Neural crest cell (in vitro differentiated cells): Measurements from ENCODE around the gene SEMA3F. TPM values are rescaled to one million over a fixed set of nuclear protein-coding genes. Genes with fewer than 3 reads are reported as not detected.

Experiments used
- DNase-seq: peaks from one replicate; pipeline ENCODE4 v3.0.0; 2021; ENCODE audit warnings: low read depth, mixed read lengths, low spot score
- H3K27ac Mint-ChIP-seq: one replicate; pipeline ENCODE4 v1.8.0; 2021; ENCODE audit warnings: mild to moderate bottlenecking, mixed read lengths; ENCODE audit not compliant: unreplicated experiment
- H3K27me3 Mint-ChIP-seq: 2 replicates; pipeline ENCODE4 v1.8.0; 2021; ENCODE audit warnings: low read depth, mild to moderate bottlenecking, mixed read lengths
- H3K36me3 Mint-ChIP-seq: 2 replicates; pipeline ENCODE4 v1.8.0; 2021; ENCODE audit warnings: low read depth, mild to moderate bottlenecking, mixed read lengths
- H3K4me1 Mint-ChIP-seq: 2 replicates; pipeline ENCODE4 v1.8.0; 2021; ENCODE audit warnings: mixed read lengths
- H3K4me3 Mint-ChIP-seq: one replicate; pipeline ENCODE4 v1.8.0; 2021; ENCODE audit warnings: mild to moderate bottlenecking, mixed read lengths
- H3K9me3 Mint-ChIP-seq: 2 replicates; pipeline ENCODE4 v1.8.0; 2021; ENCODE audit warnings: mixed read lengths
- CTCF ChIP-seq: fragments of 200-600 bp; sonication (generic); conservative IDR thresholded peaks from 2 replicates; pipeline ENCODE4 v1.5.0; 2021; ENCODE audit warnings: antibody characterized with exemption, mild to moderate bottlenecking
- total RNA-seq: library from RNA; stranded (reverse); gene quantifications from 2 replicates; pipeline ENCODE4 v1.2.1, GENCODE V29; 2021

Gene SEMA3F
- total RNA-seq, 1 donor from 2014 or later: 4.2 TPM

GRCh38 chr3:50233176-50233575, 78.1 kb downstream of the SEMA3F start:
- no peak for TF ChIP-seq CTCF
- peaks cover 3% of the 10 kb centered on the region for H3K27me3 Mint-ChIP-seq
- no peaks in the 10 kb centered on the region for H3K9me3 Mint-ChIP-seq
- H3K4me3 Mint-ChIP-seq: peak overlapping the region; percentile 86
- no peak for DNase-seq
- peak overlapping the region; percentile 89 for H3K27ac Mint-ChIP-seq
- H3K4me1 Mint-ChIP-seq: peaks cover 58% of the 10 kb centered on the region
- H3K36me3 Mint-ChIP-seq: no peaks in the 10 kb centered on the region

GRCh38 chr3:50235716-50236483, 80.8 kb downstream of the SEMA3F start, which contains the start of gene GNAI2:
Gene GNAI2, plus strand, starts transcription at chr3:50236204. Its CDS starts 132 bp downstream, at chr3:50236336.
- Mint-ChIP-seq H3K27ac (peak within 1 kb of the TSS; percentile 96), H3K9me3 (no peaks in the 10 kb centered on the region), H3K4me1 (peaks cover 68% of the 10 kb centered on the region), H3K36me3 (no peaks in the 10 kb centered on the region), H3K27me3 (peaks cover 3% of the 10 kb centered on the region), H3K4me3 (peak within 1 kb of the TSS; percentile 98)
- no peak for TF ChIP-seq CTCF
- peak; percentile 94 for DNase-seq

GRCh38 chr3:50236484-50237132, 81.5 kb downstream of the SEMA3F start:
- TF ChIP-seq CTCF: no peak
- H3K27me3 Mint-ChIP-seq: peaks cover 3% of the 10 kb centered on the region
- no peaks in the 10 kb centered on the region for H3K36me3 Mint-ChIP-seq
- no peaks in the 10 kb centered on the region for H3K9me3 Mint-ChIP-seq
- peaks cover 71% of the 10 kb centered on the region for H3K4me1 Mint-ChIP-seq
- peak overlapping the region; percentile 98 for H3K4me3 Mint-ChIP-seq
- no peak for DNase-seq
- H3K27ac Mint-ChIP-seq: peak overlapping the region; percentile 96

GRCh38 chr3:50237133-50237651, 82.1 kb downstream of the SEMA3F start:
- peaks cover 3% of the 10 kb centered on the region for H3K27me3 Mint-ChIP-seq
- DNase-seq: no peak
- no peak for TF ChIP-seq CTCF

GRCh38 chr3:50237754-50238548, 82.8 kb downstream of the SEMA3F start:
- H3K36me3 Mint-ChIP-seq: no peaks in the 10 kb centered on the region
- H3K4me3 Mint-ChIP-seq: peak overlapping the region; percentile 98
- no peak for TF ChIP-seq CTCF
- DNase-seq: peak; percentile 49
- H3K9me3 Mint-ChIP-seq: no peaks in the 10 kb centered on the region
- peaks cover 3% of the 10 kb centered on the region for H3K27me3 Mint-ChIP-seq
- H3K27ac Mint-ChIP-seq: peak overlapping the region; percentile 96
- peaks cover 74% of the 10 kb centered on the region for H3K4me1 Mint-ChIP-seq

More at GRCh38 chr3:50237133-50237651, 82.1 kb downstream of the SEMA3F start:
- Mint-ChIP-seq H3K4me3 (peak overlapping the region; percentile 98), H3K27ac (peak overlapping the region; percentile 96), H3K9me3 (no peaks in the 10 kb centered on the region), H3K36me3 (no peaks in the 10 kb centered on the region), H3K4me1 (peaks cover 75% of the 10 kb centered on the region)
